BJ (cell line): Measurements from ENCODE around the gene HSPA1L. TPM values are rescaled to one million over a fixed set of nuclear protein-coding genes. Genes with fewer than 3 reads are reported as not detected.
A peak's percentile ranks its signal among the peaks of the same experiment; 100 is the strongest.
"Not testable (repeated sequence)": the region's sequence is repeated elsewhere in the genome, so short reads cannot be mapped to it uniquely, and the experiment has no call there.

ENCODE experiments used
- CTCF ChIA-PET: fragments of 350-600 bp; formaldehyde crosslinking; extraction: SDS; loops from one replicate; lab custom pipeline; 2021; ENCODE audit warnings: antibody characterized with exemption, inconsistent platforms; lab: Yijun Ruan, JAX
- POLR2A ChIA-PET: fragments of 300-600 bp; sonication (Branson Sonifier 250); formaldehyde crosslinking; extraction: SDS; loops from one replicate; lab custom pipeline; 2021; ENCODE audit warnings: antibody characterized with exemption; lab: Charles Lee
- DNase-seq: peaks from one replicate; pipeline ENCODE4 v3.0.0-alpha.2; 2011; ENCODE audit warnings: low read depth
- H3K27me3 ChIP-seq: 2 replicates; pipeline ENCODE4 v1.6.0; 2011; ENCODE audit warnings: low read length; ENCODE audit not compliant: control insufficient read depth, insufficient read depth
- H3K36me3 ChIP-seq: 2 replicates; pipeline ENCODE4 v1.5.1; 2011; ENCODE audit warnings: low read length; ENCODE audit not compliant: control insufficient read depth, insufficient read depth
- H3K4me3 ChIP-seq: 2 replicates; pipeline ENCODE4 v1.5.1; 2011; ENCODE audit warnings: low read depth, mild to moderate bottlenecking, control low read depth, low read length
- CTCF ChIP-seq: IDR thresholded peaks from 2 replicates; pipeline ENCODE4 v1.5.1; 2011; ENCODE audit warnings: low read depth, mild to moderate bottlenecking, control low read depth, inconsistent platforms, low read length, moderate library complexity; ENCODE audit not compliant: insufficient read depth
- polyA plus RNA-seq: library from polyadenylated mRNA; depleted of rRNA; stranded (reverse); fragments of >200 nt; gene quantifications from 2 replicates; pipeline ENCODE4 v1.2.3, GENCODE V29; 2011

HSPA1L gene
- polyA plus RNA-seq, 1 experiment: 0.90 TPM

- ChIA-PET CTCF (interaction anchor here (0.8 to 2.1 kb wide), 7 partner anchors 13 to 175 kb away, joined by 3 to 8 read pairs (median 4); partner anchors contain the start of genes BAG6, HSPA1A and HSPA1L), POLR2A (interaction anchor here (0.7 to 1.1 kb wide), 3 partner anchors 13 to 87 kb away, joined by 3 to 9 read pairs (median 4); partner anchors contain the start of genes HSPA1A, HSPA1L, LSM2 and MSH5)
- Histone ChIP-seq H3K36me3 (no peaks in the 10 kb centered on the region), H3K27me3 (no peaks in the 10 kb centered on the region), H3K4me3 (peak within 1 kb of the TSS; percentile 52)
- DNase-seq: peak; percentile 100
- TF ChIP-seq CTCF: no peak
Measured at GRCh38 chr6:31827286-31828079, 12.4 kb upstream of the HSPA1L start, which contains the start of gene HSPA1B. Gene HSPA1B, plus strand, starts transcription at chr6:31827738. Its CDS starts 213 bp downstream, at chr6:31827951.

GRCh38 chr6:31826793-31827285, 11.8 kb upstream of the HSPA1L start:
- Histone ChIP-seq H3K36me3 (no peaks in the 10 kb centered on the region), H3K4me3 (peak overlapping the region; percentile 43), H3K27me3 (no peaks in the 10 kb centered on the region)
- CTCF ChIA-PET: interaction anchor here (0.7 to 2.1 kb wide), 8 partner anchors 12 to 175 kb away, joined by 3 to 8 read pairs (median 4); partner anchors contain the start of genes BAG6, HSPA1A and HSPA1L
- peak; percentile 67 for DNase-seq
- POLR2A ChIA-PET: interaction anchor here (0.7 to 1.1 kb wide), 4 partner anchors 12 to 87 kb away, joined by 3 to 9 read pairs (median 4); partner anchors contain the start of genes HSPA1A, HSPA1L, LSM2 and MSH5
- TF ChIP-seq CTCF: no peak

- no peak overlapping the region for H3K4me3 ChIP-seq
- no peaks in the 10 kb centered on the region for H3K27me3 ChIP-seq
- no peak for TF ChIP-seq CTCF
- DNase-seq: no peak
- no peaks in the 10 kb centered on the region for H3K36me3 ChIP-seq
- ChIA-PET POLR2A (no interaction called here), CTCF (interaction anchor here (1.8 kb wide), 1 partner anchor 31 kb away, joined by 6 read pairs; no protein-coding TSS in a partner anchor)
Measured at GRCh38 chr6:31825553-31825952, 10.5 kb upstream of the HSPA1L start.

- CTCF ChIA-PET: interaction anchor here (1.5 kb wide), 1 partner anchor 128 kb away, joined by 3 read pairs; no protein-coding TSS in a partner anchor
- H3K4me3 ChIP-seq, DNase-seq, H3K36me3 ChIP-seq, POLR2A ChIA-PET, H3K27me3 ChIP-seq: not testable (repeated sequence)
Measured at GRCh38 chr6:31823592-31824196, 8.6 kb upstream of the HSPA1L start.

GRCh38 chr6:31822036-31822821, 7.1 kb upstream of the HSPA1L start:
- peak overlapping the region; percentile 50 for H3K4me3 ChIP-seq
- no peak for DNase-seq
- no peaks in the 10 kb centered on the region for H3K27me3 ChIP-seq
- no peaks in the 10 kb centered on the region for H3K36me3 ChIP-seq
- ChIA-PET CTCF (interaction anchor here (0.6 to 2.1 kb wide), 4 partner anchors 31 to 157 kb away, joined by 3 to 6 read pairs (median 3); partner anchors contain the start of gene GPANK1), POLR2A (interaction anchor here (1.2 kb wide), 1 partner anchor 16 kb away, joined by 4 read pairs; the partner anchor contains the start of gene LSM2)
- TF ChIP-seq CTCF: no peak
